NCI-H2227 treated with DMSO at 0.1 percent for 48 hours (cell line): ENCODE results near the gene GSC2.
A peak's percentile ranks its signal among the peaks of the same experiment; 100 is the strongest.

Experiments used
- DNase-seq: peaks from one replicate; lab custom pipeline; 2025; lab: John Stamatoyannopoulos, UW

The GSC2 gene

GRCh38 chr22:19133561-19133960 is 16.5 kb downstream of the GSC2 start:
- no peak for DNase-seq

DNA sequence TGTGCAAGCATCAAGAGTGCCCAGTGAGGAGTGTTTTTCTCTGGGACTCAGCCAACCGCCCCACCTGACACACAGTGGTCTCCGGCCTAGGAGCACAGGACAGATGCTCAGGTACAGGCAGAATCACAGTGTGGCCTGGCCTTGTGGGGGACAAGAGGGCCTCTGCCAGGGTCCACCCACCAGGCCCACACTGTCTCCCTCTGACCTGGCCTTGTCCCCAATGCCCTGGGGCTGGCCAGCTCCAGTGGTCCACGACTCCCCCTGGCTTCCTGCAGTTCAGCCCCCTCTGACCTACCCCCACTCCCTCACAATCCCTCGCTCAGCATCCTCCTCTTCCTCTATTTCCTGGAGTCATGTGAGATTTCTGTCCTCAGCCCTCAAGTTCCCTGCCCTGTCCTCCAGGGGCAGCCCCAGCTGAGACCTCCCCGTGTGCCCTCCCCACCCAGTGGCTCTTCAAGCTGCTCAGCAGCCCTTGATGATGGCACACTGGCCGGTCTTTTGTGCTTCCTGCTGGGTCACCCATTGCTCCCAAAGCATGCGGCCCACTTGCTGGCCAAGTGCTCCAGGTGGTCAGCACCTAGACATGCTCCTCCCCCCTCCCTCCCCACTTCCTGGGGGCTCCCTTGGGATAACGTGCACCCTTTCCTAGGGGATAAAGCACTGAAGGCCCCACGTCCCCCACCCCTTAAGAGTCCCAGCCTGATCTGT is 17.2 kb downstream of the GSC2 start:
- DNase-seq = no peak

GRCh38 chr22:19132153-19132552 is 17.9 kb downstream of the GSC2 start:
- no peak for DNase-seq

GRCh38 chr22:19131685-19132015 is 18.4 kb downstream of the GSC2 start:
- no peak for DNase-seq

GRCh38 chr22:19130959-19131684 is 19.0 kb downstream of the GSC2 start, which contains the start of gene TSSK2:
TSS of gene TSSK2 (plus strand) at chr22:19131308. CDS start at chr22:19131400, 92 bp downstream.
- no peak for DNase-seq

GRCh38 chr22:19129871-19130270 is 20.2 kb downstream of the GSC2 start:
- no peak for DNase-seq

DNA sequence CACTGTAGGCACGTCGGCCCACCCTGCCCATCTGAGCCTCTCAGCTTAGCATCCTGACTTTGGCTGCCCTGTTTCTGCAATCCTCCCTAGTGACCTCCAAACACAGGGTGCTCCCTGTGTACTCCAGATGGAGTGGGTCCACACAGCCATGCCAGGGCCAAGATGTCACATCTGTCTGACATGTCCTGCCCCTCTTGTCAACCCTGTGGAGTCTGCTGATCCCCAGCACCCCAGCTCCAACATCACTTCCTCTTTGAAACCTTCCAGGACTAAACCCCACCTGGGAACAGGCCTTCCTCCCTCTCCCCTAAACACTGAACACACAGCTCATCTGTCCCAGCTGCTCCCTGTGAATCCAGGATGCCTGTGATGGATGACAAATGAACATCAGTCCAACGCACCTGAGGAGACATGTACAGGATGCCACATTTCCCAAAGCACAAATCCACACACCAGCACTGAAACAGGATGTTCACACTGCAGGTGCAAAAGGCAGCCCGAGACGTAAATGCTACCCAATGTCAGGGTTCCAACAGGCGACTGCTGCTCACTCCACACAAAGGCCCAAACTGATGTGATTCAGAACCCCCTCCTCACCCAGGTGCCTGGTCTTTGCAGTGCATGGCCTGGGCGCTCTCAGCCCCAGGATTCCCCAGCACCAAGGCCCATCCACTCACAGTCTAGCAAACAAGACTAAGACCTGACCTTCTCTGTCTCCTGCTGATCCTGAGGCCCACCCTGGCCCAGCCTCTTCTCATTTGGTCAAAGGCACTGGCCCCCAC is 21.0 kb downstream of the GSC2 start:
- DNase-seq = no peak

GRCh38 chr22:19128009-19128401 is 22.1 kb downstream of the GSC2 start:
- DNase-seq = no peak

- no peak for DNase-seq
Observed at GRCh38 chr22:19127329-19128008, 22.6 kb downstream of the GSC2 start.

- DNase-seq = no peak
Observed at GRCh38 chr22:19126309-19127273, 23.5 kb downstream of the GSC2 start.

GRCh38 chr22:19125474-19126308 is 24.4 kb downstream of the GSC2 start:
- no peak for DNase-seq

GRCh38 chr22:19125011-19125410 is 25.1 kb downstream of the GSC2 start:
- no peak for DNase-seq

- no peak for DNase-seq
Observed at GRCh38 chr22:19124377-19124776, 25.7 kb downstream of the GSC2 start.

- DNase-seq = no peak
Observed at GRCh38 chr22:19123936-19124335, 26.2 kb downstream of the GSC2 start.

- no peak for DNase-seq
Observed at GRCh38 chr22:19122752-19123492, 27.2 kb downstream of the GSC2 start.

- DNase-seq = peak; percentile 97
Observed at GRCh38 chr22:19122143-19122751, 27.8 kb downstream of the GSC2 start, which contains the start of gene DGCR2. TSS of gene DGCR2 (minus strand) at chr22:19122412. CDS start at chr22:19122206, 206 bp downstream.

GRCh38 chr22:19121631-19122142 is 28.4 kb downstream of the GSC2 start:
- no peak for DNase-seq

GRCh38 chr22:19120829-19121630 is 29.1 kb downstream of the GSC2 start:
- DNase-seq = no peak
